Measurements from ENCODE around the gene SUGP1. TPM values are rescaled to one million over a fixed set of nuclear protein-coding genes. Genes with fewer than 3 reads are reported as not detected.

Gene SUGP1
- total RNA-seq, 1 donor from 2014 or later: 40.1 TPM

- DNase-seq (no peak), ATAC-seq (no peak)
- H3K4me1 ChIP-seq: no peaks in the 10 kb centered on the region
- H3K4me3 ChIP-seq: no peak overlapping the region
- no peaks in the 10 kb centered on the region for H3K9me3 ChIP-seq
- peaks cover 31% of the 10 kb centered on the region for H3K36me3 ChIP-seq
- TF ChIP-seq, protein P1, sequence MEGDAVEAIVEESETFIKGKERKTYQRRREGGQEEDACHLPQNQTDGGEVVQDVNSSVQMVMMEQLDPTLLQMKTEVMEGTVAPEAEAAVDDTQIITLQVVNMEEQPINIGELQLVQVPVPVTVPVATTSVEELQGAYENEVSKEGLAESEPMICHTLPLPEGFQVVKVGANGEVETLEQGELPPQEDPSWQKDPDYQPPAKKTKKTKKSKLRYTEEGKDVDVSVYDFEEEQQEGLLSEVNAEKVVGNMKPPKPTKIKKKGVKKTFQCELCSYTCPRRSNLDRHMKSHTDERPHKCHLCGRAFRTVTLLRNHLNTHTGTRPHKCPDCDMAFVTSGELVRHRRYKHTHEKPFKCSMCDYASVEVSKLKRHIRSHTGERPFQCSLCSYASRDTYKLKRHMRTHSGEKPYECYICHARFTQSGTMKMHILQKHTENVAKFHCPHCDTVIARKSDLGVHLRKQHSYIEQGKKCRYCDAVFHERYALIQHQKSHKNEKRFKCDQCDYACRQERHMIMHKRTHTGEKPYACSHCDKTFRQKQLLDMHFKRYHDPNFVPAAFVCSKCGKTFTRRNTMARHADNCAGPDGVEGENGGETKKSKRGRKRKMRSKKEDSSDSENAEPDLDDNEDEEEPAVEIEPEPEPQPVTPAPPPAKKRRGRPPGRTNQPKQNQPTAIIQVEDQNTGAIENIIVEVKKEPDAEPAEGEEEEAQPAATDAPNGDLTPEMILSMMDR (IDR thresholded peaks at IDR 0.05): no peak
- intact Hi-C loops (cut with DNase I): no loop called here
- no peak overlapping the region for H3K27ac ChIP-seq
- no peaks in the 10 kb centered on the region for H3K27me3 ChIP-seq
Observed at GRCh38 chr19:19274146-19274545, 46.2 kb downstream of the SUGP1 start.

DNA sequence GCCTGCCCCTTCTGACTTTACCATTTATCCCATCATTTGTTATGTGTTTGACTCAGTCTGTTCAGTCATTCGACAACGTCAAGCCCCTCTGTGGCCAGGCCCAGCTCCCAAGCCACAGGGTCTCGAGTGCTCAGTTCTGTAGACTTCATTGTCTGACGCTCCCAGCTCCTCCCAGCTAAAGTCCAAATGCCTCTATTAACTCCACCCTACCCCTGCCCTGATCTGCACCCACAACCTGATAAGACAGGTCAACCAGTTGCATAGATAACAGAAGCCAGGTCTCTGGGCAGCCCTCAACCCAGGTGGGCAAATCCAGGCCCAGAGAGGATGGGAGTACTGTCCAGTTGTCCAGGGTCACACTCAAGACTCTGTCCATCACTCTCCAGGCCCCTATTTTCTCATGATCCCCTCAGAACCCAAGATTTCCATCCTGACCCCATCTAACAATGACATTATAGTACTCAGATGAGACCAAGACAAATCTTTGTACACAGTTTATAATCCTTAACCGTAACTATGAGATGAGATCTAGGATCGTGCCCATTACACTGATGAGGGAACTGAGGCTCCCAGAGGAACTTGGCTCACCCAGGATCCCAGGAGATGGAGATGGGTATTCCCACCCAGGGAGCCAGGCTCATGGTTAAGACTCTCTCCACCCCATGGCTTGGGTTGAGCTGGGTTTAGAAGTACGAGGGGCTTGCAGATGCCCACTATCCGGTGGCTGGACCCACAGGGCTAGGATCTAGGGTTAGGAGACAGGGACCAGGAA, 48.3 kb downstream of the SUGP1 start:
- H3K27ac ChIP-seq: no peak overlapping the region
- intact Hi-C loops (cut with DNase I): no loop called here
- H3K4me1 ChIP-seq: no peaks in the 10 kb centered on the region
- TF ChIP-seq, protein P1 (IDR thresholded peaks at IDR 0.05): no peak
- DNase-seq: no peak
- H3K27me3 ChIP-seq: no peaks in the 10 kb centered on the region
- H3K9me3 ChIP-seq: no peaks in the 10 kb centered on the region
- no peak for ATAC-seq
- H3K36me3 ChIP-seq: peaks cover 14% of the 10 kb centered on the region
- no peak overlapping the region for H3K4me3 ChIP-seq

DNA sequence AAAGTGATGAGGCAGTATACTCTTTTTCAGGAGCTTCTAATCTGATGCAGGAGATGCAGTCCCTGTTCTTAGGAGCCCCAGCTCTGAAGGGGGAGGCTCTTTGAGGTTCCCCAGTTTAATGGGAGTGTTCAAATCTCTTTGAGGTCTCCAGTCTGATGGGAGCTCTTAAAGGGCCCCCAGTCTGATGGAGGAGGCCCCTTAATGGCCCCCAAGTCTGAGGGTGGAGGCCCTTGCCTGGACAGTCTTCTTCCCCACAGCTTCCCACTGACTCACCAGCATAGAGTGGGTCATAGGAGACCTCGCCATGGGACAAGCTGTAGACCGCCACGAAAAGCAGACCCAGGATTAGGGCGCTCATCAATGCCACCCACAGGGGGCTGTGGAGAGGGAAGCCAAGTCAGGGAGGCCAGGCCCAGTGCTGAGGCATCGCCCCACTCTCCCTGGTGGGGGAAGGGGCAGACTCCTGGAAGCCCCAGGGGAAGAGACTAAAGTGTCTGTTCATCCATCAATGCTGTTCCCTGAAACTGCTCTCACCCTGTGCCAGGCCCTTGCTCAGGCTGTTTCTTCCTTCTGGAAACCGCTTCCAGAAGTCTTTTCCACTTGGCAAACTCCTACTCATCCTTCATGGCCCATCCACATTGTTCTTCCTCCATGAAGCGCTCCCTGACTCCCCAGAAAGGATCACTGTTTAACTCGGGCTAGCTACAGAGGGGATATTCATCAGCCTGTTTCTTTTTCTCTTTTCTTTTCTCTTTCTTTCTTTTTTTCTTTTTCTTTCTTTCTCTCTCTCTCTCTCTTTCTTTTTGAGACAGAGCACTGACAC, 49.3 kb downstream of the SUGP1 start:
- H3K4me3 ChIP-seq: no peak overlapping the region
- ATAC-seq: no peak
- DNase-seq: no peak

DNA sequence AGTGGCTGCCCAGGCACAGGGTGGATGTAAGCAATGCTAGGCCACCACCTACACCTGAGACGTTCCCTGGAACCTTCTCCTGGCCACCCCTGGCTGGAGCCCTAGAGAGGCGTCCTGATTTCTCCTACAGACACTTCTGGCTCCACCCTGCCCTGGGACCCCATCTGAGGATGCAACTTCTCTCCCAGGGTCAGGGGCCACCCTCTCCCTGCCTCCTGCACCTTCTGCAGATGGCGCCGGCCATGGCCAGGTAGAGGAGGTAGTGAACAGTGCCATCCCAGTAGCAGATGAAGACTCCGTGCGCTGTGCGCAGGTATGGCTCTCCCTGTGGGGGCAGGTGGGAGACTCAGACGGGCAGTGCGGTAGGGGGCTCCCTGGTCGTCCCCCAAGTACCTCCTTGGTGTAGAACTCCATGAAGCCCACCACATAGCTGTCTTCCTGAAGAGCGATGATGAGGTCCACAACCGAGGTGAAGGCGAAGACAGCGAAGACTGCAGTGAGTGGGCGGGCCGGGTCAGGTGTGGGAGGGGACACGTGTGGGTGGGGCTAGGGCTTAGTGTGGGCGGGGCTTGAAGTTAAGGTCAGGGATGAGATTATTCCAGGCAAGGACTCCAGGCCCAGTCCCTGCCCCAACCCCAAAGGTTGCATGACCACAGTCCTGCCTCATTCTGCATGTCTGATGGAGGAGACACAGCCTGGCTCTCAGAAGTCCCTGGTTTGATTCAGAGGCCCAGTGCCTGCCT, 50.2 kb downstream of the SUGP1 start:
- no peak for ATAC-seq

More for the DNA sequence above, 49.3 kb downstream of the SUGP1 start:
- TF ChIP-seq, protein P1 (IDR thresholded peaks at IDR 0.05): no peak
- Histone ChIP-seq H3K4me1 (no peaks in the 10 kb centered on the region), H3K27me3 (no peaks in the 10 kb centered on the region), H3K36me3 (peaks cover 4% of the 10 kb centered on the region), H3K9me3 (no peaks in the 10 kb centered on the region), H3K27ac (no peak overlapping the region)
- intact Hi-C loops (cut with DNase I): no loop called here

More for the DNA sequence above, 50.2 kb downstream of the SUGP1 start:
- DNase-seq: no peak
- Histone ChIP-seq H3K27me3 (no peaks in the 10 kb centered on the region), H3K9me3 (no peaks in the 10 kb centered on the region), H3K4me3 (no peak overlapping the region), H3K4me1 (no peaks in the 10 kb centered on the region), H3K36me3 (no peaks in the 10 kb centered on the region), H3K27ac (no peak overlapping the region)
- TF ChIP-seq, protein P1 (IDR thresholded peaks at IDR 0.05): no peak
- intact Hi-C loops (cut with DNase I): no loop called here
